Tibial artery (tissue), 4 donors: ENCODE measurements around the gene TACC3.

Experiments
- DNase-seq, 2 donors: peaks; one replicate each; pipeline ENCODE4 v3.0.0-alpha.2; 2019
- H3K27ac ChIP-seq, 2 donors: fragments of 200-600 bp; sonication (generic) in 1 of 2; 1 replicate in 1 of 2; 2 replicates in 1 of 2; pipeline ENCODE4 v1.5.1; 2018 to 2019; ENCODE audit warnings: mild to moderate bottlenecking in 1 of 2
- H3K27me3 ChIP-seq, 2 donors: fragments of 200-600 bp; sonication (generic) in 1 of 2; one replicate each; pipeline versions ENCODE4 v1.5.1 to v1.6.0; 2016 to 2019
- H3K36me3 ChIP-seq, 3 donors: fragments of 200-600 bp; sonication (generic) in 2 of 3; one replicate each; pipeline ENCODE4 v1.5.1; 2016 to 2019; ENCODE audit warnings: mild to moderate bottlenecking in 2 of 3
- H3K4me1 ChIP-seq, 4 donors: fragments of 200-600 bp; sonication (generic) in 2 of 4; 1 replicate in 3 of 4; 2 replicates in 1 of 4; pipeline ENCODE4 v1.5.1; 2016 to 2019
- H3K4me3 ChIP-seq, 2 donors: fragments of 200-600 bp; sonication (generic) in 1 of 2; 1 replicate in 1 of 2; 2 replicates in 1 of 2; pipeline ENCODE4 v1.5.1; 2018 to 2019; ENCODE audit warnings: mild to moderate bottlenecking in 2 of 2
- H3K9me3 ChIP-seq, 3 donors: fragments of 200-600 bp; sonication (generic) in 1 of 3; one replicate each; pipeline ENCODE4 v1.5.1; 2016 to 2019
- intact Hi-C: fragments of 100-400 bp; cut with DNase I; formaldehyde crosslinking; loops from one replicate; pipeline ENCODE4 v1.15.0; 2023; ENCODE audit warnings: low total_unique reads
- TF ChIP-seq, protein P1 (sequence below), 2 experiments: fragments of 200-600 bp in 1 of 2; fragments of 450-650 bp in 1 of 2; IDR thresholded peaks; one replicate each; pipeline ENCODE4 v1.5.1; 2017 to 2019; ENCODE audit warnings: antibody characterized with exemption in 2 of 2, mild to moderate bottlenecking in 1 of 2, moderate library complexity in 1 of 2

Gene TACC3

DNA sequence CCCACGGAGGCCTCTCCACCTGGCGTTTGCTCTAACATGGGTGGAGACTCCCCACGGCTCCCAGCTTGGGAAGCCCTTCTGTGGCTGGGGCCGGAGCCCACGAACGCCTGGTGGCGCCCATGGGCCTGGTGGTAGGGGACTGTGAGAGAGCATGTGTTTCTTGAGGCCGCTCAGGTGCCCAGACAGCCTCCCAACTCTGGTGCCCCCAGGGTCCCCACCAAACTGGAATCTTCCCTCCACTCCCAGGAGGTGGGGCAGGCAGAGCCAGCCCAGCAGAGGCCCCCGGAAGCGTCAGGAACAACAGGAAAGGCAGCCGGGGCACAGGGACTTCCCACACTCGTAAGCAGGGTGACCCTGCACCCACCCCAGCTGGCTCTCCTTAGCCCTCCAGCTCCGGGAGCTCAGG, 38.5 kb downstream of the TACC3 start:
- intact Hi-C loops: no loop called here
- no peak for DNase-seq

DNA sequence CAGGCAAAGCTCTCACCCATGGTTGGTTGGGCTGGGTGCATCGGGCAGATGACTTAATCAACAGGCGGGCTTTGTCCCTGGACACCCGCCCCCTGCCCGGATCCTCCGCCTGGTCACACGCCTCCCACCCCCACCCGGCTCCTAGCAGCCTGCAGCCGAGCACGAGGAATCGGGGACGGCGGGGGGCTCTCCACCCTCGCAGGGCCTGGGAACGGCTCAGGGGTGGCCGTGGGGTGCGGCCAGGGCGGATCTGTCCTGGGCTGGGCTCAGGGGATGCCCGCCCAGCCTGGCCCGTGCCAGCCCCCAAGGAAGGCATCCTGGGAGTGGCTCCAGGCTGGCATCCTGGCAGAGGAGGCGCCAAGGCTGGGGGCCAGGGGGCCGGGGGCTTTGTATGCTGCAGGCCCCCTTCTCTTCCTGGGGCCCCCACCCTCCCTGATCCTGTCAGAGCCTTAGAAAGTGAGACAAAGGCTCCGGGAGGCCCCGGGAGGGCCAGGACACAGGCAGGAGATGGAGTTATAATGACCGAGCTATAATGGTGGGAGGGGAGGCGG, 39.3 kb downstream of the TACC3 start:
- intact Hi-C loops: no loop called here
- H3K27me3 ChIP-seq: peaks cover 0 to 27% of the 10 kb centered on the region in 2 donors
- no peaks in the 10 kb centered on the region for H3K36me3 ChIP-seq
- peaks cover 3 to 15% (median 12%) of the 10 kb centered on the region in 4 donors for H3K4me1 ChIP-seq
- no peak for DNase-seq
- H3K4me3 ChIP-seq: no peak overlapping the region
- no peaks in the 10 kb centered on the region for H3K9me3 ChIP-seq
- TF ChIP-seq, protein P1, sequence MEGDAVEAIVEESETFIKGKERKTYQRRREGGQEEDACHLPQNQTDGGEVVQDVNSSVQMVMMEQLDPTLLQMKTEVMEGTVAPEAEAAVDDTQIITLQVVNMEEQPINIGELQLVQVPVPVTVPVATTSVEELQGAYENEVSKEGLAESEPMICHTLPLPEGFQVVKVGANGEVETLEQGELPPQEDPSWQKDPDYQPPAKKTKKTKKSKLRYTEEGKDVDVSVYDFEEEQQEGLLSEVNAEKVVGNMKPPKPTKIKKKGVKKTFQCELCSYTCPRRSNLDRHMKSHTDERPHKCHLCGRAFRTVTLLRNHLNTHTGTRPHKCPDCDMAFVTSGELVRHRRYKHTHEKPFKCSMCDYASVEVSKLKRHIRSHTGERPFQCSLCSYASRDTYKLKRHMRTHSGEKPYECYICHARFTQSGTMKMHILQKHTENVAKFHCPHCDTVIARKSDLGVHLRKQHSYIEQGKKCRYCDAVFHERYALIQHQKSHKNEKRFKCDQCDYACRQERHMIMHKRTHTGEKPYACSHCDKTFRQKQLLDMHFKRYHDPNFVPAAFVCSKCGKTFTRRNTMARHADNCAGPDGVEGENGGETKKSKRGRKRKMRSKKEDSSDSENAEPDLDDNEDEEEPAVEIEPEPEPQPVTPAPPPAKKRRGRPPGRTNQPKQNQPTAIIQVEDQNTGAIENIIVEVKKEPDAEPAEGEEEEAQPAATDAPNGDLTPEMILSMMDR (IDR thresholded peaks at IDR 0.05): no peak
- H3K27ac ChIP-seq: no peak overlapping the region

More for the DNA sequence above, 38.5 kb downstream of the TACC3 start:
- H3K36me3 ChIP-seq: no peaks in the 10 kb centered on the region
- H3K9me3 ChIP-seq: no peaks in the 10 kb centered on the region
- H3K4me3 ChIP-seq: no peak overlapping the region
- H3K27ac ChIP-seq: no peak overlapping the region
- peaks cover 0 to 19% of the 10 kb centered on the region in 2 donors for H3K27me3 ChIP-seq
- TF ChIP-seq, protein P1 (IDR thresholded peaks at IDR 0.05): no peak
- H3K4me1 ChIP-seq: peaks cover 3 to 15% (median 12%) of the 10 kb centered on the region in 4 donors

DNA sequence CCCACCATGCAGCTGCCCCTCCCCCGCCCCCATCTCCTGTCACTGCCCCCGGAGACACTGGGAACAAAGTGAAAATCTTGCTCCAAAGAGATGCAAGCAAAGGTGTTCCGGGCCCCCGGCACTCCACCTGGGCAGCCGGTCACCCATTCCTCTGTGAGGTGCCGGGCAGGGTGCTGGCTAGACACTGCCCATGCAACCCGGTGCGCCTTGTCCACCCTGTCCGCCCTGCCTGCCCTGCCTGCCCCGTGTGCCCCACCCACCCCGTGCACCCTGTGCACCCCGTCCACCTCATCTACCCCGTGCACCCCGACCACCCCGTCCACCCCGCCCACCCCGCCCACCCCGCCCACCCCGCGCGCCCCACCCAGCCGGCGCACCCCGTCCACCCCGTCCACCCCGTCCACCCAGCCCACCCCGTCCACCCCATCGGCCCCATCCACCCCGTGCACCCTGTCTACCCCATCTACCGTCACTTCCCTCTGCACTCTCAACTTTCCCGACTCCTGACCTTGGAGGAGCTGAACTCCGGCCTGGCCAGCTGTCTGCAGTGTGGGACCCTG, 39.9 kb downstream of the TACC3 start:
- peaks cover 0 to 32% of the 10 kb centered on the region in 2 donors for H3K27me3 ChIP-seq
- no peak overlapping the region for H3K27ac ChIP-seq
- intact Hi-C loops: no loop called here
- no peak for DNase-seq
- no peaks in the 10 kb centered on the region for H3K9me3 ChIP-seq
- H3K4me1 ChIP-seq: peaks cover 3 to 15% (median 12%) of the 10 kb centered on the region in 4 donors
- TF ChIP-seq, protein P1 (IDR thresholded peaks at IDR 0.05): no peak
- no peaks in the 10 kb centered on the region for H3K36me3 ChIP-seq
- no peak overlapping the region for H3K4me3 ChIP-seq

DNA sequence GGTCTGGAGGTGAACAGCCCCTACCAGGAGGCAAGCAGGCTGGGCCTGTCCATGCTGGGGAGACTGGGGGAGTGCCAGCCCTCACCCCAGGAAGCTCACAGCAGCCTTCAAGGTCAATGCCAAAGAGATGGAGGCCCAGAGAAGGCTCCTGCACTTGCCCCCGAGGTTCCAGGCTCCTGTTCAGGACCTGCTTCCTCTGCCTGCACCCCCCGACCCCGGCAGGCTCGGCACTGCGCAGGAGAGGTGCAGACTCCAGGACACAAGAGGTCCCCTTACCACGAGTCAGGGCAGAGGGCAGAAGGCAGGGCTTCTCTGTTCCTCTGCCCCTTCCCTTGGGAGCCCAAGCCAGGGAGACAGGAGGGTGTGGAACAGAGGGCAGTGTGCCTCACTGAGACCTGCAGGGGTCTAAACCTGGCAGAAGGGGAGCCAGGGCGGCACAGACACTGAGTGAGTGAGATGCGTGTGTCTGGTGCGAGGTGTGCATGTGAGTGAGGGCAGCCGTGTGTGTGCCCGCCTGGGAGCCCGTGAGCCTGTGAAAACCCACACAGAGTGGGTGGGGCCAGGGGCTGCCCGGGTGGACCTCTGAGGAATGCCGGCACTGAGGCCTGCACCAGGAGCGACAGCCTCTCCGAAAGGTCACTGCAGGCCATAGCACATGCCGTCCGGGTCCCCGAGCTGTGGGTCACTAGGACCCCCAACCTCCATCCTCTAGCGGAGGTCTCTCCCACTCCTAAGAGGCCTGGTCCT, 41.1 kb downstream of the TACC3 start:
- Histone ChIP-seq H3K36me3 (no peaks in the 10 kb centered on the region), H3K27ac (no peak overlapping the region), H3K27me3 (peaks cover 0 to 43% of the 10 kb centered on the region in 2 donors), H3K9me3 (no peaks in the 10 kb centered on the region), H3K4me3 (no peak overlapping the region), H3K4me1 (peaks cover 3 to 25% (median 20%) of the 10 kb centered on the region in 4 donors)
- intact Hi-C loops: no loop called here
- TF ChIP-seq, protein P1 (IDR thresholded peaks at IDR 0.05): no peak
- DNase-seq: no peak

DNA sequence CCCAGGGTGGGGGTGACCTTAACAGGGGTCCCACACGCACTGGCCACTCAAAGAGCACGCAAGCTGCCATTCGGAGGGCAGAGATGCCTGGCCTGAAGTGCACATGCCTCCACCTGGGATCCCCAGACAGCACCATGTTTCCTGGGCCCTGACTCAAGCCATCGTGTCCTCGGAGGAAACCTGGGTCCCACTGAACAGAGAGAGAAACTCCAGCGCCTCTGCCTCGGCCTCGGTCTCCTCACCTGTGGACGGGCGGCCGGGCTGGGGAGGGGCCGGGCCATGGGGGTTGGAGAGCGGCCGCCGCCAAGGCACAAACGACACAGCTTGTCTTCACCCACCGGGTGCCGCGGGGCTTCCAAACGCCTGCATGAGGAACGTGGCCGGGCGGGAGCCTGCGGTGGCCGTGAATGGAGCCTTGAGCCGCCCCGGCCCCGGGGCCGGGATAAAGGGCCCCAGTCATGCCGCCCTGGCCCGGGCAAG, 41.8 kb downstream of the TACC3 start:
- Histone ChIP-seq H3K4me3 (peak overlapping the region; percentile 34 to 49), H3K4me1 (peaks cover 3 to 30% (median 23%) of the 10 kb centered on the region in 4 donors), H3K9me3 (no peaks in the 10 kb centered on the region), H3K36me3 (no peaks in the 10 kb centered on the region), H3K27me3 (peaks cover 0 to 49% of the 10 kb centered on the region in 2 donors), H3K27ac (peak overlapping the region in 1 of 2 donors; percentile 1)
- TF ChIP-seq, protein P1 (IDR thresholded peaks at IDR 0.05): no peak
- DNase-seq: no peak
- intact Hi-C loops: no loop called here
